HG02840 (cell line): Measurements from ENCODE around the gene PRADC1.

Experiments used
- ATAC-seq: cut with Tn5 transposase; IDR thresholded peaks from one replicate; pipeline ENCODE4 v1.9.1; 2021; ENCODE audit warnings: mild to moderate bottlenecking, moderate library complexity, moderate number of reproducible peaks; ENCODE audit not compliant: unreplicated experiment, low FRiP score

Gene PRADC1

GRCh38 chr2:73259276-73259675 lies 26.2 kb upstream of the PRADC1 start:
- no peak for ATAC-seq

GRCh38 chr2:73258913-73259215 lies 25.8 kb upstream of the PRADC1 start:
- ATAC-seq = no peak

- no peak for ATAC-seq
Observed at GRCh38 chr2:73258186-73258912, 25.3 kb upstream of the PRADC1 start.

- ATAC-seq = no peak
Observed at GRCh38 chr2:73257425-73258125, 24.5 kb upstream of the PRADC1 start.

GRCh38 chr2:73257021-73257420 lies 24.0 kb upstream of the PRADC1 start:
- no peak for ATAC-seq

- no peak for ATAC-seq
Observed at GRCh38 chr2:73256618-73256922, 23.5 kb upstream of the PRADC1 start.

GRCh38 chr2:73255907-73256617 lies 23.0 kb upstream of the PRADC1 start:
- ATAC-seq = no peak

- ATAC-seq = no peak
Observed at GRCh38 chr2:73255007-73255644, 22.1 kb upstream of the PRADC1 start.

- no peak for ATAC-seq
Observed at GRCh38 chr2:73254343-73255006, 21.4 kb upstream of the PRADC1 start.

GRCh38 chr2:73253901-73254300 lies 20.9 kb upstream of the PRADC1 start:
- no peak for ATAC-seq

GRCh38 chr2:73253400-73253799 lies 20.4 kb upstream of the PRADC1 start:
- no peak for ATAC-seq

- no peak for ATAC-seq
Observed at GRCh38 chr2:73252238-73253027, 19.4 kb upstream of the PRADC1 start.

GRCh38 chr2:73250872-73251846 lies 18.1 kb upstream of the PRADC1 start:
- no peak for ATAC-seq

GRCh38 chr2:73249636-73250035 lies 16.6 kb upstream of the PRADC1 start:
- no peak for ATAC-seq

- ATAC-seq = no peak
Observed at GRCh38 chr2:73246850-73247249, 13.8 kb upstream of the PRADC1 start.

- no peak for ATAC-seq
Observed at GRCh38 chr2:73244580-73244979, 11.5 kb upstream of the PRADC1 start.

- ATAC-seq = no peak
Observed at GRCh38 chr2:73243884-73244570, 11.0 kb upstream of the PRADC1 start.

- ATAC-seq = no peak
Observed at GRCh38 chr2:73239776-73240175, 6.7 kb upstream of the PRADC1 start.
